ENCODE measurements around the gene EPHB6.

EPHB6 gene

DNA sequence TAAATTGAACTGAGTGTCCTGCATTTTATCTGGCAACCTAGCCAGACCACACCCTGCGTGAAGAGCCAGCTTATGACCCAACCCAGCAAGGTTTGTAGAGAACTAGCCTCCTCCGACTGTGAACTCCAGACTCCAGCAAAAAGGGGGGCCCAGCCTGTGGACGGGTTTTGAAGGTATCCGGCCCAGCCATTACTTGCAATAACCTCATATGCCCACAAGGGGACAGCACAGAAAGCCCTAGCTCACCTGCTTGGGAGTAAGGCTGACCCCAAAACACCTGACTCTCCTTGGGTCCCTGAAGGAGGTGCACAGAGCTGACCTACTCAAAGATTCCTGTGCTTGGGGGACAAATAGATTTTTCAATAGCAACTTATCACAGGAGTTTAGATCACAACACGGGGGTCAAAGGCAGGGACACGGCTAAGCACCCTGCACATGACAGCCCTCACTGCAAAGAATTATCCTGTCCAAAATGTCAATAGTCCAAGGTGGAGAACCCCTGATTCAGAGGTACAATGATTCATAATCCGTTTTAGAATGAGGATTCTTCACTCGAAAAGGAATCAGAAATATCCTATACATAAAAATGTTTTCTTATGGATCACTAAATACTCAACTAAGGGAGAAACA is 26.1 kb downstream of the EPHB6 start:
- peak; percentile 60 for DNase-seq (ENCODE audit: low spot score)

DNA sequence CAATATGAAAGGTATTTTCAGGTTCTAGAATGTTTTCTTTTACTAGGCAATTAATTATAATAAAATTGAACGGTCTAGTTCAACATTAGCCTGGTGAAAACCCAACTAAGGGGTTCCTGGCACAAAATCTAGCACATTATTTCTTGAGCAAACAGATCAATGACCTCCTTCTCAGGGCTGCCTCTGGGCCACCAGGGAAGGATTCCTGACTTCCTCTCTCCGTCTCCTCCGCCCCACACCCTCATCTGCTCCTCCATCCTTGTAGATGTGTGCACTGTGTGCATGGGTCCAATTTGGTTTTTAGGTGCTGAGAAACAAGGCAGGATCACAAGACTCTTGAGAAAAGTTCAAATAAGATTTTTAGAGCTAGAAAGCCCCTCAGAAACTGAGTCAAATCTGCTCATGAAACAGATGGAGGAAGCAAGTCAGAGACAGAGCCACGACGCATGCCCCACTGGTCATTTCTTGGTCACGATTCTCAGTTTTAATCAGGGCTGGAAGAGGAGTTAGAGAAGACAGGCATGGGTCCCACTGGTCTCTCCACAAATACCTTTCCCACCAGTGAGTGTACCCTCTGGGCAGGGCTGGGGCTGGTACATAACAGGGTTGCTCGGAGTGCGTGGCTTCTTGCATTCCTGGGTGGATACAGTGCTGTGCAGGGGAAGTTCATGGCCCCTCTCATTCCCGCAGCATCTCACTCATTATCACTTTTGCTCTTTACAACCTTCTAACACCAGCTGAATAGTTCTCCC is 26.9 kb downstream of the EPHB6 start:
- DNase-seq (ENCODE audit: low spot score), result no peak

GRCh38 chr7:142882338-142882678 is 27.4 kb downstream of the EPHB6 start:
- no peak for DNase-seq (ENCODE audit: low spot score)

DNA sequence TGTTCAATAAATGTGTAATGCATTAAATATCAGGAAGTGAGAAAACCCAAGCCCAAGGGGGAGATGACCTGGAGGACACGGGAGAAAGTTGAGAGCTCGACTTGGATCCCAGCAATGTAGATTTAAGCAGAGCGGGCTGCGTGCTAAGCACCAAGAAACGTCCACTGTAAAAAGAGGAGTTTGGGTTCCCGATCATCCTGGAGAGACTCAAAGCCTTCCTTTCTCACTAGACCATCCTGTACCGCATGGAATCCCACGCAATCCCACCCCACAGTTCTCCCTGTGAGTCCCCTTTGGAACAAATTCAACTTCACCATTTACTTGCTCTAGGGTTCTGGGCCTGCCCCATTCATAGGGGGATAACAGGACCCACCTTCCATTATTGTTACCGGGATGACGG is 28.3 kb downstream of the EPHB6 start:
- DNase-seq (ENCODE audit: low spot score), result no peak

DNA sequence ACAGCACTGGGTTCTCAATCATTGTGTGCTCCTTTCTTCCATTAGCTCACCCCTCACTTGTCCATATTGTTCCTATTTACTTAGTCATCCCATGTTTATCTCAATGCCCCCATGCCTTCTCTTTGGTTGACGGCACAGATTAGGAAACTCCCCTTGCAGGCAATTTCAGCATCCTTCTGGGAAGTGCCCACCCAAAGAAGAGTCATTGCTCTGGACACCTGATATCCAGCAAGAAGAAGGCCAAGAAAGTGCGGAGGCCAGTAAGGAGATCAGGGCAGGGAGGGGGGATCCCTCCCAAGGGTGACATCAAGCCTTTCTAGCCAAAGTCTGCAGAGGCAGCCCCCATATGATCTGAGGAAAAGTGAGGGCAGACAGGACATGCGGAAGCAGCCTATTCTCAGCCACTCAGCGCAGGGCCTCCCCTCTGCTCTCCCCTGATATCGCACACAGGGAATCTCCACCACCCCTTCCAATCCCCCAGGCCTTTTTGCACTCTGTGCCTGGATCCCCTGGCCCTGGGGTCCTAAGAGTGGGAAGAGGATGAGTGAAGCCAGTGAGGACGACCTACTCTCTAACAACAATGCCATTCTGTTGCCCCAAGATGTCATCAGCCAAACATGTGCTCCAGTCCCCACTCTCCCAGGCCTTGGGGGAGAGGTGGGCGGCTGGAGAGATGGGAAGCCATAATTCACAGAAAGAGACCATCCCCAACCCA is 28.9 kb downstream of the EPHB6 start:
- no peak for DNase-seq (ENCODE audit: low spot score)

DNA sequence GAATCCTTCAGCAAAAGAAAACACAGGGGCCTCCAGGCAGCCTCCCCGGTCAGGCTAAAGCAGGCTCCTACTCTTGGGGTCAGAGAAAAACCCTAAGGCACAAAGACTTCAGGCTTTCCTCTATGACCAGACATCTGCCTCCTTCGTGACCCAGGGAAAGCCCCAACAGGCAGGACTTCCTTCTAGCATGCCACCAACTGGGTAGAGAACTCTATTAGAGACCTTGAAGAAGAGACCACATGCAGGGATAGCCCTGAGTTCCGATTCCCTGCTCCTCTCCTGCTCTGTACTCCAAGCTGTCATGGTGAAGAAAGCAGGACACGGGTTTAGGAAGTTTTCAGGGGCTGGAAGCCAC is 29.4 kb downstream of the EPHB6 start:
- no peak for DNase-seq (ENCODE audit: low spot score)

GRCh38 chr7:142885311-142886230 is 30.7 kb downstream of the EPHB6 start, which contains the start of gene TRPV6:
Gene TRPV6 (minus strand): TSS chr7:142885745.
- DNase-seq (ENCODE audit: low spot score), result no peak

DNA sequence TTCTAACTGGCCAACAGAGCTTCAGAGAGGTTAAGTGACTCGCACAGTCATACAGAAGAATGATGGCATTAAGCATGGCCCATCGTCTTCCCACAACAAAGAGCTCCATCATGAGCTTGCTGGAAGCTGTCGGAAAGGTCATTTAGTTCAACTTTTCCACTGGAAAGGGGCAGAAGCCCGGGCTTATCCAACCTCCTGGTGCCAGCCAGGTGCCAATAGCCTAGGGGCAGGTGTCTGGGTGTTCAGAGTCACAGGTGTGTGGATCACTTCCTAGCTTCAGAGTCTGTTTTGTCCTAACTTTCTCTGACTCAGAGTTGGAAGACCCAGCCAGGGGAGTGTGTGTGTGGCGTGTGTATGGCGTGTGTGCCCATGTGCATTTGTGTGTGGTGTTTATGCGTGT is 32.0 kb downstream of the EPHB6 start:
- no peak for DNase-seq (ENCODE audit: low spot score)

GRCh38 chr7:142887282-142888015 is 32.6 kb downstream of the EPHB6 start:
- no peak for DNase-seq (ENCODE audit: low spot score)

DNA sequence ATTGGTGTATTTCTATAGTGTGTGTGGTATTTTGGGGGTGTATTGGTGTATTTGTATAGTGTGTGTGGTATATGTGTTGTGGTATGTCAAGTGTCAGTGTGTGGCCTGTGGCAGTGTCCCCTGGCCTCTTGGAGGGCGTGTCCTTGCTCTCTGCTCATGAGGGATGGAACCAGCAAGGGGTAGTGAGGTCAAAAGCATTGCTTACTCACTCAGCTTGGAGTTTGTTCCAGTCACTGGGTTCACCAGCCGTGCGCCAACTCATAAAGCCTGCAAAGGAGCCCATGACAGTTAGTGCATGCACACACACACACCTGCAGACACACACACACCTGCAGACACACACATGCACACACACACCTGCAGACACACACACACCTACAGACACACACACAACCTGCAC is 34.9 kb downstream of the EPHB6 start:
- DNase-seq (ENCODE audit: low spot score), result no peak

DNA sequence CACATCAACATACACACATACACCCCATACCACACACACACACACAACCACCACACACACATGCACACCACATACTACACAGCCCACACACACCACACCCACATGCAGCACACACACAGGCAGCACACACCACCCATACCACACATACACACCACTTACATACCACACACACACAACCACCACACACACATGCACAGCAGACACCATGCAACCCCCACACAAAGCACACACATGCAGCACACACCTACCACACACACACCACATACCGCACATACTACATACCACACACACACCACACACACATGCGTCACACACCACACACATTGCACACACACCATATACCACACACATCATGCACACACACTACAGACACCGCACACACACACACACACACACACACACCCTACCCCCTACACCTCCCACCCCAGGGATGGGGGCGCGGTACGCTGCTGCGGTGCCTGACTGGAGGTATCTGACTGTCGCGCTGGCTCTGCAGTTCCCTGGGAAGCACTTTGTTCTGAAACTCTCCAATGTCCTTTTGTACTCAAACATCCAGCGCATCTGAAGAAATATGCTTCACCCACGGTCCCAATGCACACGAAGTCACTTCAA is 36.1 kb downstream of the EPHB6 start:
- no peak for DNase-seq (ENCODE audit: low spot score)

- DNase-seq (ENCODE audit: low spot score), result no peak
These were observed 36.7 kb downstream of the EPHB6 start for GRCh38 chr7:142891490-142892082.

GRCh38 chr7:142892951-142893350 is 38.1 kb downstream of the EPHB6 start:
- no peak for DNase-seq (ENCODE audit: low spot score)

- no peak for DNase-seq (ENCODE audit: low spot score)
These were observed 39.5 kb downstream of the EPHB6 start for GRCh38 chr7:142894112-142894984.

- DNase-seq (ENCODE audit: low spot score), result no peak
These were observed 40.2 kb downstream of the EPHB6 start for GRCh38 chr7:142894985-142895593.

- DNase-seq (ENCODE audit: low spot score), result no peak
These were observed 41.3 kb downstream of the EPHB6 start for GRCh38 chr7:142896151-142896550.

- no peak for DNase-seq (ENCODE audit: low spot score)
These were observed 42.0 kb downstream of the EPHB6 start for GRCh38 chr7:142896741-142897379.

- no peak for DNase-seq (ENCODE audit: low spot score)
These were observed 42.8 kb downstream of the EPHB6 start for GRCh38 chr7:142897691-142898090.

All from CD4-positive, alpha-beta T cell treated with Interleukin-2 at 100 ng/mL for 4 hours (primary cell).